Prostate gland (tissue), 2 donors: ENCODE results near the gene BMAL1.

Experiments used
- CTCF ChIP-seq, 4 experiments: fragments of 200-600 bp in 2 of 4; fragments of 450-650 bp in 2 of 4; sonication (generic) in 2 of 4; IDR thresholded peaks; 1 replicate in 3 of 4; 2 replicates in 1 of 4; pipeline ENCODE4 v1.5.1; 2016 to 2019; ENCODE audit warnings: antibody characterized with exemption in 4 of 4, mild to moderate bottlenecking in 2 of 4, moderate library complexity in 2 of 4
- POLR2A ChIP-seq: fragments of 450-650 bp; IDR thresholded peaks from one replicate; pipeline ENCODE4 v1.6.1; 2016; ENCODE audit warnings: antibody characterized with exemption, mild to moderate bottlenecking

- peak; percentile 58 for TF ChIP-seq POLR2A
- no peak for TF ChIP-seq CTCF (IDR thresholded peaks at IDR 0.05)
Observed at GRCh38 chr11:13277768-13278608, at the start of gene BMAL1.
